GM21737 (cell line): ENCODE results near the gene TPRX1.
A peak's percentile ranks its signal among the peaks of the same experiment; 100 is the strongest.
"Not testable (repeated sequence)": the region's sequence is repeated elsewhere in the genome, so short reads cannot be mapped to it uniquely, and the experiment has no call there.

ENCODE experiments used
- ATAC-seq: cut with Tn5 transposase; IDR thresholded peaks from one replicate; pipeline ENCODE4 v1.9.1; 2021; ENCODE audit warnings: mild to moderate bottlenecking, moderate library complexity; ENCODE audit not compliant: unreplicated experiment

Gene TPRX1

DNA sequence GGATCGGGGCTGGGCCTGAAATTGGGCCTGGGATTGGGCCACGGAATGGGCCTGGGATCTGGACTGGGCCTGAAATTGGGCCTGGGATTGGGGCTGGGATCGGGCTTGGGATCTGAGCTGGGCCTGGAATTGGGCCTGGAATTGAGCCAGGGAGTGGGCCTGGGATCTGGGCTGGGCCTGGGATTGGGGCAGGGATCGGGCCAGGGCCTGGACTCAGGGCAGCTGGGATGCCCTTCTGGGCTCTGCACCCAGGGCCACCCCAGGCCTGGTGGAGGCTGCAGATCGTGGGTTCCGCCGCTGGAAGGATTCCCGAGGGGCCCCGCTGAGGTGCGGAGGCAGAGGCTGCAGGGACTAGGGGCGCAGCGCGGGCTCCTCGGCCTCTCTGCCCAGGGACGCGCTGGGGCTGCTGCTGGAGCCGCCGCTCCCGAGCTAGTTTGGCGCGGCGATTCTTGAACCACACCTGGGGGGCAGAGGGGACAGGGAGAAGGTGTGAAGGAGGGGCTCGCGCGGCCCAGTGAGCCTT is 1.8 kb downstream of the TPRX1 start:
- ATAC-seq, result no peak

DNA sequence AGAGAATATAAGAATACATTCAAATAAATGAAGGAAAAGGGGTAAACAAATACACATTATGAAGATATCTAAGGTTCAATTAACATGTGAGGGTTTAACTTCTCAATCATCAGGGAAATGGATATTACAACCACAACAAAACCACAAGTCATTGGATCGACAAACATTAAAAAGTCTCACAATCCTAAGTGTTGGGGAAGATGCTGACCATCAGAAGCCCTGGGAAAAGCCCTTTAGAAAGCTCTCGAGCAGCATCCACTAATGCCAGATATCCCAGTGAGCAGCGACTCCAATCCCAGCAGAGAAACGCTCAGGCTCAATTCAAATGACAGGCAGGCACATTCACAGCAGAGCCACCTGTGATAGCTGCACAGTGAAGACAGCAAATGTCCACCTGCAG is 3.1 kb downstream of the TPRX1 start:
- ATAC-seq, result no peak

- no peak for ATAC-seq
These were observed 5.5 kb downstream of the TPRX1 start for GRCh38 chr19:47798904-47799266.

DNA sequence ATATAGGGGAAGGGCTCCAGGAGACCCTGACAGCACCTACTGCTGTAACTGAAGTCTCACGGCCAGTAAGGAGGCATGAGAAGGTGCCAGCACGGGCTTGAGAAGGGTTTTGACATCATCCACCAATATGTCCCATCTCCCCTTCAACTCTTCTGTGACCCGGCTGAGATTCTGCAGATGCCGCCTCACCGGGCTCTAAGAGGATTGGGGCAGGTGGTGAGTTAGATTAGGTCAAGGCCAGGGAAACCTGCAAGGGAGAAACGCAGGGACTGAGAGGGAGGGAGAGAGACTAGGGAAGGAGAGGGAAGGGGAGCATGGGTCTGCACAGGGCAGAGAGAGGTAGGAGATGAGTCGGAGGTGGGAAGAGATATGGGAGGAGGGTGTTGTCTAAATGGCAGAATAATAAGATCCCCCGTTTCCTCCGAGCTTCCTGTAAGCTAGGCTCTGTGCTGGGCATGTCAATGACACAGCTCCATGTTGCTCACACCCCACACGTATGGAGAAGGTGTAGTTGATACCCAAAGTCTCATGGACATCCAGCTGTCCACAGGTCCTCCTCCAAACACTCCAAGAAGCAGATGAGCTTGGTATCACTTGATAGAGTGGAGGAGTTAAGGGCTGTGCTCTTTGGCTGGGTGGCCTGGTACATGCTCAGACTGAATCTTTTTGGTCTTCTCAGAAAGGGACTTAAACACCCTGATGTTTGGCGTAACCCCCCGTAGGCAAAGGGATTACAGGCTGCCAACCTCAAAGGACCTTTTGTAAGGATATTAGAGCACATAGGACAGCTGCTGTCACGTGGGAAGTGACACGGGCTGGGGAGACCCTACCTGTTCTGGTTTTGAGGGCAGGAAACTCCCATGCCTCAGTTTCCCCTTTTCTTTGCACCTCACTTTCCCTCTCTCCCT is 6.1 kb downstream of the TPRX1 start:
- ATAC-seq, result no peak

DNA sequence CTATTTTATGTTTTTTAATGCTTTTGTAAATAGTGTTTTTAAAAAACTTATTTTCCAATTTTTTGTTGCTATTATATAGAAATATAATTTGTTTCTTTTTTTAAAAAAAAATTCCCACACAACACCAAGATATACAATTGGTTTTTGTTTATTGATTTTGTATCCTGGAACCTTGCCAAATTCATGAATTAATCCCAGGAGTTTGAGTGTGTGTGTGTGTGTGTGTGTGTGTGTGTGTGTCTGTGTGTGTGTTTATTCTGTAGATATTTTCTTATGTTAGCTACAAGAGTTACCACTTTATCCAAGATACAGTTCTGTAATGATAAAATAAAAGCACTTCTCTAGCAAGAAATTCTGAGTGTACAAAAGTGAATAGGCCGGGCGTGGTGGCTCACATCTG is 7.6 kb downstream of the TPRX1 start:
- ATAC-seq, result no peak

DNA sequence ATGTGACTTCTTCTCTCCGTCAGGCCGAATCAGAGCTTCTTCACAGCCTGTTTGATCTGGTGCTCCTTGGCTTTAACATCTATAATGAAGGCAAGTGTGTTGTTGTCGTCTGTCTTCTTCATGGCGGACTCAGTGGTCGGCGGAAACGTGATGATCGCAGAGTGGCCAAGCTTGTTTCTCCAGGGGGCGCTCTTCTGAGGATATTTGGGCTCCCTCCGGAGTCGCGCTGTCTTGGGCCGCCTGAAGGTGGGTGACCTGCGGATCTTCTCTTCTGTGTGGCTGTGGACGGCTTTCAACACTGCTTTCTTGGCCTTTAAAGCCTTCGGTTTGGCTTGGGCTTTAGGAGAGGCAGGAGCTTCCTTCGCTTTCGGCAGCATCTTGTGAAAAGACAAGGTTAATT is 9.8 kb downstream of the TPRX1 start:
- ATAC-seq, result no peak

DNA sequence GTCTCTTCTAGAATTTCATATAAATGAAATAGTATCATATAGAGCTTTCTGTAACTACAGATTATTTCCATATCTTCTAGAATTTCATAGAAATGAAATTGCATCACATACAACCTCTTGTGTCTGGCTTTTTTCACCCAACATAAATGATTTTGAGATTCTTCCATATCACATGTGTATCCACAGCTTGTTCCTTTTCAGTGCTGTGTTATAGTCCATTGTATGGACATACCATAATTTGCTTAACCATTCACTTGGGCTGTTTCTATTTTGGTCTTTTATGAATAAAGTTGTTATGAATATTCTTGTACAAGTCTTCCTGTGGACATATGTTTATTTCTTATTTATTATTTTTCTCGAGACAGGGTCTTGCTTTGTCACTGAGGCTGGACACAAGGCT is 11.7 kb downstream of the TPRX1 start:
- no peak for ATAC-seq

- no peak for ATAC-seq
These were observed 13.9 kb downstream of the TPRX1 start for GRCh38 chr19:47790398-47790814.

DNA sequence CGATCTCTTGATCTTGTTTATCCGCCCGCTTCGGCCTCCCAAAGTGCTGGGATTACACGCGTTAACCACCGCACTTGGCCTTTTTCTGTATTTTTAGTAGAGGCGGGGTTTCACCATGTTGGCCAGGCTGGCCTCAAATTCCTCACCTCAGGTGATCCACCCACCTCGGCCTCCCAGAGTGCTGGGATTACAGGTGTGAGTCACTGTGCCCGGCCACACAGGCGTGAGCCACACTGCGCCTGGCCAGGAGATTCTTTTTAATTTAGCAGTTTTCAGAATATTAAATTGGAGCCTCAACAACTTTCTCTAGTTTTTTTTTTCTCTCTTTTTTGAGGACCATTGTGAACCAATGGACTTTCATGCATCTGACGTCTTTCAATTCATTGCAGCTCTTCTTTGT is 14.5 kb downstream of the TPRX1 start:
- not testable (repeated sequence) for ATAC-seq

DNA sequence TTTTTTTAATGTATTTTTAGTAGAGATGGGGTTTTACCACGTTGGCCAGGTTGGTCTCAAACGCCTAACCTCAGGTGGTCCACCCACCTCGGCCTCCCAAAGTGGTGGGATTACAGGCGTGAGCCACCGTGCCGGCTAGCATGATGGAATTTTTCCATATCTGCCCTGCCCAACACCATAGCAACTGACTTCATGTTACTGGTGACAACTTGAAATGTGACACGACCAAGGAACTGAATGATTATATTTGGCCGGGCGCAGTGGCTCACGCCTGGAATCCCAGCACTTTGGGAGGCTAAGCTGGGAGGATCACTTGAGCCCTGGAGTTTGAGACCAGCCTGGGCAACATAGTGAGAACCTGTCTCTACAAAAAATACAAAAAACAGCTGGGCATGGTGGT is 17.0 kb downstream of the TPRX1 start:
- not testable (repeated sequence) for ATAC-seq

DNA sequence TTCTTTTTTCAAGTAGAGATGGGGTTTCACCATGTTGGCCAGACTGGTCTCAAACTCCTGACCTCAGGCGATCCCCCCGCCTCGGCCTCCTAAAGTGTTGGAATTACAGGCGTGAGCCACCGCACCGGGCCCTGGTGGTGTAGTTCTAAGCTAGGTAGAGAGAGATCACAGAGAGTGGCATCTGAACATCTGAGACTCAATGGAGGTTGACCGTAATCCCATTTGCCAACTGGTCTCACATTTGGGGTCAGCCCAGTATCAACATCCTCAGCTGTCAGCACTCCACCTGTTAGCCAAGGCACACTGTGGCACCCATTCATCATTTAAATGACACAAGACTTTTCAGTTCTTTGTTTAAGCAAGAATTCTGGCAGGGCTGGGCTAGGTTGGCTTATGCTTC is 17.8 kb downstream of the TPRX1 start:
- ATAC-seq, result no peak

DNA sequence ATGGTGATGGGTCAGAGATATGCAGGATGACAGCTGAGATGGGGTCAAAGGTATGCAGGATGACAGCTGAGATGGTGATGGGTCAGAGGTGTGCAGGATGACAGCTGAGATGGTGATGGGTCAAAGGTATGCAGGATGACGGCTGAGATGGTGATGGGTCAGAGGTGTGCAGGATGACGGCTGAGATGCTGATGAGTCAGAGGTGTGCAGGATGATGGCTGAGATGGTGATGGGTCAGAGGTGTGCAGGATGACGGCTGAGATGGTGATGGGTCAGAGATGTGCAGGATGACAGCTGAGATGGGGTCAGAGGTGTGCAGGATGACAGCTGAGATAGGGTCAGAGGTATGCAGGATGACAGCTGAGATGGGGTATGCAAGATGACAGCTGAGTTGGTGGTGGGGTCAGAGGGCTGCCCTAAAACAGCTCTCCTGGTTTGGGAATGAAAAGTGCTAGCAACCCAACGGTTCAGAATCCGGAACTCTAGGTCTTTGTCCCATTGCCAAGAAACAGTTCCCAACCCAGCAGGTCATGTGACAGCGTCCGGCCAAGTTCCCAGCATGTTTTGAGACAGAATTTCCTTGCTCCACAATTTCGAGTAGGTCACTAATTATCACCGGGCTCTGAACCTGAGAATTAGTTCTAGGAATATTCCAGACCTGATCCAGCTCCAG is 22.6 kb downstream of the TPRX1 start:
- ATAC-seq, result no peak

- no peak for ATAC-seq
These were observed 24.2 kb downstream of the TPRX1 start for GRCh38 chr19:47780215-47780551.

DNA sequence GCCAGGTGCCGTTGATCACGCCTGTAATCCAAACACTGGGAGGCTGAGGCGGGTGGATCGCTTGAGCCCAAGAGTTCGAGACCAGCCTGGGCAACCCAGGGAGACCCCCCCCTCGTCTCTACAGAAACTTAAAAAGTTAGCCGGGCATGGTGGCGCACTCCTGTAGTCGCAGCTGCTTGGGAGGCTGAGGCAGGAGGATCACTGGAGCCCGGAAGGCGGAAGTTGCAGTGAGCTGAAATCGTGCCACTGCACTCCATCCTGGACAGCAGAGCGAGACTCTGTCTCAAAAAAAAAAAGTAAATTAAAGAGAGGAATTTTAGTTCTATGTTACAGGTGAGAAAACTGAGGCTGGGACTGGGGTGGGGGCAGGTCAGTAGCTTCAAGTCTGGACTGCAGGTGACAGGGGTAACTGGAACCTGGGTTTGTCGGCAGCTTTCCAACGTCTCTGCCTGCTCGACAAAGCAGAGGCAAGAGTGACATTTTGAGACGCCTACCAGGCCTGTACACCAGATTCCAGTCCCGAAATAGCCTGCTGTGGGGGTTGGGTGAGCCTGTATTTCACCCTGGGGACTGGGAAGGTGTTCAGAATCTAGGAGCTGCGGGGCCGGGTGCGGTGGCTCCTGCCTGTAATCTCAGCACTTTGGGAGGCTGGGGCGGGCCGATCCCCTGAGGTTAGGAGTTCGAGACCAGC is 24.7 kb downstream of the TPRX1 start:
- ATAC-seq, result no peak

DNA sequence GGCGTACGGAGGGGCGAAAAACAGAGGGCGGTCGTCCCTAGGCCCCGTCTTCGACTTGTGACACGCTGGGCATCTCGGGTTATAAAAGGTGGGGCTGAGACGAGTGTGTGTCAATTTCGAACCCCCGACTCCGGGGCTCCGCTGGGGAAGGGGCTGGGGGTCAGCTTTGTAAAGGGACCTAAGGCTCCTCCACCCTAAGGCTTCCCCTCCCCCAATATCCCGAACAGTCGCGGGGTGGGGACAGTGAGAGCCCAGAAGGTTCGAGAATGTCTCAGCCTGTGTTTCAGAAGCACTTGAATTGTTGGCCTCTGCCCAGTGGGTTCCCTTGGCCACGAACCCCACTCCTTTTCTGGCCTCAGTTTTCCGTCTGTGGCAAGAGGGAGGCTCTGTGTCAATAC is 25.4 kb downstream of the TPRX1 start:
- ATAC-seq, result no peak

GRCh38 chr19:47778049-47778953 is 26.1 kb downstream of the TPRX1 start, which contains the start of gene SELENOW:
Gene SELENOW, plus strand, starts transcription at chr19:47778703. Its CDS starts 83 bp downstream, at chr19:47778786.
- peak; percentile 74 for ATAC-seq

DNA sequence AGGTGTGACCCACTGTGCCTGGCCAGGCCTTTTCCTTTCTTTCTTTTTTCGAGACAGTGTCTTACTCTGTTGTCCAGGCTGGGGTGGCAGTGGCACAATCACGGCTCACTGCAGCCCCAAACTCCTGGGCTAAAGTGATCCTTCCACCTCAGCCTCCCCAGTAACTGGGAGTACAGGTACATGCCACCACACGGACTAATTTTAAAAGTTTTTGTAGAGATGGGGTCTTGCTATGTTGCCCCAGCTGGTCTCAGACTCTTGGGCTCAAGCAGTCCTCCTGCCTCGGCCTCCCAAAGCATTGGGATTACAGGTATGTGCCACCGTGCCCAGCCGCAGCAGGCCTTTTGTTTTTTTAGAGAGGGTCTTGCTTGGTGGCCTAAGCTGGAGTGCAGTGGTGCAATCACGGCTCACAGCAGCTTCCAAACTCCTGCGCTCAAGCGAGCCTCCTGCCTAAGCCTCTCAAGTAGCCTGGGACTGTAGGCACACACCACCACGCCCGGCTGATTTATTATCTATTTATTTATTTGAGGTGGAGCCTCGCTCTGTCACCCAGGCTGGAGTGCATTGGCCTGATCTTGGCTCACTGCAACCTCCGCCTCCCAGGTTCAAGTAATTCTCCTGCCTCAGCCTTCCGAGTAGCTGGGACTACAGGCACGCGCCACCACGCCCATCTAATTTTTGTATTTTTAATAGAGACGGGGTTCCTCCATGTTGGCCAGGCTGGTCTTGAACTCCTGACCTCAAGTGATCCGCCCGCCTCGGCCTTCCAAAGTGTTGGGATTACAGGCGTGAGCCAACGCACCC is 26.9 kb downstream of the TPRX1 start:
- not testable (repeated sequence) for ATAC-seq

DNA sequence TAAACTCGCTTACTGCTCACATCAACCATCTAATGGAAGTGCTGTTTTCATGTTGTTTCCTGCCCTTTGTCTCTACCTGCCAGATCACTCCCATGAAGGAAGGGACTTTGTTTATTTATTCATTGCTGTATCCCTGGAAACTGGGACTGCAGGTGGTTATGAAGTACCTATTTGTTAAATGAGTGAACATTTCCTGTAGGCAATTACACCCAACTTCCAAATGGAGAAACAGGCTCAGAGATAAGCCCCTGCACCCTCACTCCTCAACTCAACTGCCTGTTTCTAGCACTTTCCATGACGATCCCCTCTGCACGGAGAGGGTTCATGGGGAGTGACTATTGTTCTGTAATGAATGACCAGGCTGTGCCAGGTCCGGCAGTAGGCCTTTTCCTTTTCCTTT is 27.8 kb downstream of the TPRX1 start:
- no peak for ATAC-seq

- not testable (repeated sequence) for ATAC-seq
These were observed 33.1 kb downstream of the TPRX1 start for GRCh38 chr19:47771291-47771690.

DNA sequence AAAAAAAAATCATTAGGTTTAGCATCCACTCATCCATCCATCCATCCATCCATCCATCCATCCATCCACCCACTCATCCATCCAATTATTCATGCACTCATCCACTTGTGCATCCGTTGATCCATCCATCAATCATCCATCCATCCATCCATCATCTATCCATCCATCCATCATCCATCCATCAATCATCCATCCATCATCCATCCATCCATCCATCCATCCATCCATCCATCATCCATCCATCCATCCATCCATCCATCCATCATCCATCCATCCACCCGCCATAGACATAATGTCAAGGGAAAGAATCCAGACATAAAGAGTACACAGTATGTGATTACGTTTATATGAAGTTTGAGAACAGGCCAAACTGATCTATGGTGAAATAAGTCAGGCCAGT is 34.8 kb downstream of the TPRX1 start:
- ATAC-seq, result no peak
